ENCODE results near the gene LAMB4. TPM values are rescaled to one million over a fixed set of nuclear protein-coding genes. Genes with fewer than 3 reads are reported as not detected.
A peak's percentile ranks its signal among the peaks of the same experiment; 100 is the strongest.

The LAMB4 gene
- total RNA-seq, 4 donors from 2014 or later = 0.15 to 8.1 (median 1.7) TPM

DNA sequence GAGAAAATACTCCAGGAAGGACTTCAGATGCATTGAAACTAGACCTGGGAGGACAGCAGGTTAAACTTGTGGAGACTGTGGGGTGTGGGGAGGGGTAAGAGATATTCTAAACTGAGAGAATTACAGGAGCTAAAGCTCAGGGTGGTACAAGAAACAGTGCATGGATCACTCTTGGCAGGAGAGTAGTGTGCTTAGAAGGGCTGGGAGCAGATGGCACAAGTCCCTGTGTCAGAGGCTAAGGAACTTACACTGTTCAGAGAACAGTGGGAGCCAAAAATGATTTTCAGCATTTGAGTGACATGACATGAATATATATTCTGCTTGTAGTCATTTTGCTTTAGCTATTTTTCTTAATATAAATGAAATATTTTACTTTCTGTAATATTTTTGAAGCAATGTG, 91.2 kb downstream of the LAMB4 start:
- no peaks in the 10 kb centered on the region for H3K9me3 ChIP-seq
- DNase-seq = no peak
- no peaks in the 10 kb centered on the region for H3K27me3 ChIP-seq
- peaks cover 21 to 27% of the 10 kb centered on the region in 2 donors for H3K4me1 ChIP-seq
- intact Hi-C loops (cut with DNase I) = no loop called here
- no peaks in the 10 kb centered on the region for H3K36me3 ChIP-seq
- peak overlapping the region in 1 of 3 donors; percentile 10 for H3K27ac ChIP-seq
- H3K4me3 ChIP-seq (replicated peaks in 1 of 3) = no peak overlapping the region
- TF ChIP-seq POLR2A (IDR thresholded peaks at IDR 0.05) (no peak), CTCF (IDR thresholded peaks at IDR 0.05) (no peak)

DNA sequence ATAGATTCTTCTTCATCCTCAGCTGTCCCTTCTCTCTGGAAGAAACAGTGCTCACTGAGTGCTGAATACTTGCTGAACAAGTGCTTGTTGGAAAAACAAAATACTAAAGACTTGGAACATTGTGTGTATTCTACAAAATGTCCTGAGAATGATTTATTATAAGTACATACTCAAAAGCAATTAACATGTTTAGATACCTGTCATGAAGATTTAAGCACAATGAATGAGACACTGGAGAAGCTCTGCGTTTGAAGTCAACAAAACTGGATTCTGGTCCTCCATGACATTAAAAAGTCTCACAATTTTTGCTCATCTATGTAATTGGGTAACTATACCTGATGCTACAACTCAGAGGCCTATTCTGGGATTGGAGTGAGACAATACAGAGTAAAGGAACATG, 92.4 kb downstream of the LAMB4 start:
- Histone ChIP-seq H3K27ac (peak overlapping the region in 2 of 3 donors; percentile 7 to 42), H3K9me3 (no peaks in the 10 kb centered on the region), H3K36me3 (no peaks in the 10 kb centered on the region), H3K4me1 (peaks cover 28 to 38% of the 10 kb centered on the region in 2 donors), H3K4me3 (replicated peaks in 1 of 3) (no peak overlapping the region), H3K27me3 (no peaks in the 10 kb centered on the region)
- TF ChIP-seq POLR2A (IDR thresholded peaks at IDR 0.05) = no peak
- no peak for TF ChIP-seq CTCF (IDR thresholded peaks at IDR 0.05)
- intact Hi-C loops (cut with DNase I) = no loop called here
- WGBS, 2 donors = 68 to 73% methylated on average over 1 of the region's 1 CpG
- DNase-seq = no peak

- Histone ChIP-seq H3K4me3 (replicated peaks in 1 of 3) (no peak overlapping the region), H3K4me1 (peaks cover 28 to 38% of the 10 kb centered on the region in 2 donors), H3K27me3 (no peaks in the 10 kb centered on the region), H3K9me3 (no peaks in the 10 kb centered on the region), H3K36me3 (no peaks in the 10 kb centered on the region), H3K27ac (peak overlapping the region in 2 of 3 donors; percentile 7 to 42)
- whole genome bisulfite sequencing, 2 donors = 76 to 89% methylated on average over 3 of the region's 3 CpGs
- DNase-seq = no peak
- intact Hi-C loops (cut with DNase I) = no loop called here
- no peak for TF ChIP-seq POLR2A (IDR thresholded peaks at IDR 0.05)
- TF ChIP-seq CTCF (IDR thresholded peaks at IDR 0.05) = no peak
Measured at GRCh38 chr7:108037140-108037539, 93.0 kb downstream of the LAMB4 start.

DNA sequence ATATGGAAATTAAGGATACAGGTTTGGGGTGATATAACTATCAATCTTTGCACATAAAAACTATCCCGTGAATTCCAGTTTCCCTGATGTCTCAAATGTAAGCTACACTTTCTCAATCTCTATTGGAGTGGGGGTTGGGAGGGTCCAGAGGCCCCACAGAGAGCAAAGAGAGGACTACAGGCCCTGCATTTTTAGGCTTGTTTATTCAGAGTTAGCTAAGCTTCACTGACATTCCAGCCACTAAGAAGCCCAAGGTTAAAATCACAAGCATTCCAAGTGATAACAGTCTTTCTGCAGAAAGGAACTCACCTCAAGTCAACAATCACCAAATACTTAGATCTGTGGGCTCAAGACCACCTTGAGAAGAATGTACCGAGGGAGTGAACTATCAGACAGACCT, 95.6 kb downstream of the LAMB4 start:
- Histone ChIP-seq H3K27me3 (no peaks in the 10 kb centered on the region), H3K9me3 (no peaks in the 10 kb centered on the region), H3K36me3 (no peaks in the 10 kb centered on the region), H3K4me3 (replicated peaks in 1 of 3) (no peak overlapping the region), H3K4me1 (peaks cover 37 to 51% of the 10 kb centered on the region in 2 donors), H3K27ac (peak overlapping the region; percentile 79 to 82 (median 81))
- TF ChIP-seq POLR2A (IDR thresholded peaks at IDR 0.05) = no peak
- no peak for TF ChIP-seq CTCF (IDR thresholded peaks at IDR 0.05)
- 29 to 44% methylated on average over 2 of the region's 2 CpGs for WGBS, 2 donors
- intact Hi-C loops (cut with DNase I) = no loop called here
- DNase-seq = peak; percentile 79 to 82

DNA sequence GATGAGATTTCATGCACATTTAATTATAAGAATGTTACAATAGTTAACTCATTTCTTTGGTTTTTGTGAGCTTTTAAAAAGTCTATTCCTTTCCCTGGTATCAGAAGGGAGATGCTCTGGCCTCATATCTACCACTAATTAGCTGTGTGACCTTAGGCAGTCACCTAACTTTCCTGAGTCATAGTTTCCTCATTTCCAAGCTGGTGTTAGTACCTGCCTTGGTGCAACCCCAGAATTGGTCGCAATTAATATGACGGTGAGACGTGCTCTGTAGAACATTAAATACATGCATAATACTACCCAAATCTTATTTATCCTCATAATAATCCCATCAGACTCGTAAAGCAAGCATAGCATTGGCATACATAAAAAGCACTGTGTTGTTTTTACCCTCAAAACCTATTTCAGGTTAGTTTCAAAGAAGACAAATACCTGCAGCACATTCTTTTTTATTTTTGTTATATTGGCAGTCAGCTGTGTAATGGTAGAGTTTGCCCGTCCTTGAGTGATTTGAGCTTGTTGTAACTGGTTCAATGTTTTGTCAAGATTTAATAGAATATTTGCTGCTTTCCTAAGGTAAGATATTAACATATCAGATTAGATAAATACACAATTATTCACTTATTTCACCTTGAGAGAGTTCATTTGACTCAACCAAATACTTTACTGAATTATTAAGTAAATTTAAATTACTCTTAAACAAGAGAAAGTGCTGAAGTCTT, 96.2 kb downstream of the LAMB4 start:
- DNase-seq = no peak
- intact Hi-C loops (cut with DNase I) = no loop called here
- Histone ChIP-seq H3K36me3 (no peaks in the 10 kb centered on the region), H3K27me3 (no peaks in the 10 kb centered on the region), H3K9me3 (no peaks in the 10 kb centered on the region), H3K27ac (peak overlapping the region; percentile 79 to 82 (median 81)), H3K4me1 (peaks cover 40 to 54% of the 10 kb centered on the region in 2 donors), H3K4me3 (replicated peaks in 1 of 3) (no peak overlapping the region)
- TF ChIP-seq POLR2A (IDR thresholded peaks at IDR 0.05) (no peak), CTCF (IDR thresholded peaks at IDR 0.05) (no peak)
- WGBS, 2 donors = 69 to 70% methylated on average over 5 of the region's 5 CpGs
